ENCODE measurements around the gene TMEM45B.

The TMEM45B gene

DNA sequence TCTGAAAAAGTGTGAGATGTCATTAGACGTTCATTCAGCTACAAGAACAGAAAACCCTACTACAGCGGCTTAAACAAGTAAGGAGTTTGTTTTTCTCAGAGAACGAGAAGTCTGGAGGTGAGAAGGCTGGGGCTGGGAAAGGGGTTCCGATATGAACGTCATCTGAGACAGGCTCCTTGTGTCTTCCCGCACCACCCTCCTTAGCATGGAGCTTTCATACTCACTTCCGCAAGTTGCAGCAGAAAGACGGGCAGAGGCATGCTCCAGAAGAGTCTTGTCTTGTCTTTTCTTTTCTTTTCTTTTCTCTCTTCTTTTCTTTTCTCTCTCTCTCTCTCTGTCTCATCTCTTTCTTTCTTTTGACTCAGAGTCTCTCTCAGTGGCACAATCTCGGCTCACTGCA is 3.6 kb downstream of the TMEM45B start:
- no peak for TF ChIP-seq TAF1 (IDR thresholded peaks at IDR 0.05; ENCODE audit: borderline replicate concordance, insufficient read depth, low read length)
- no peak for TF ChIP-seq SIN3A (IDR thresholded peaks at IDR 0.05; ENCODE audit: borderline replicate concordance, insufficient read depth, low read length)
- no peak for TF ChIP-seq POLR2AphosphoS5 (IDR thresholded peaks at IDR 0.05; ENCODE audit: low read depth, low read length)
- TF ChIP-seq, protein P1, sequence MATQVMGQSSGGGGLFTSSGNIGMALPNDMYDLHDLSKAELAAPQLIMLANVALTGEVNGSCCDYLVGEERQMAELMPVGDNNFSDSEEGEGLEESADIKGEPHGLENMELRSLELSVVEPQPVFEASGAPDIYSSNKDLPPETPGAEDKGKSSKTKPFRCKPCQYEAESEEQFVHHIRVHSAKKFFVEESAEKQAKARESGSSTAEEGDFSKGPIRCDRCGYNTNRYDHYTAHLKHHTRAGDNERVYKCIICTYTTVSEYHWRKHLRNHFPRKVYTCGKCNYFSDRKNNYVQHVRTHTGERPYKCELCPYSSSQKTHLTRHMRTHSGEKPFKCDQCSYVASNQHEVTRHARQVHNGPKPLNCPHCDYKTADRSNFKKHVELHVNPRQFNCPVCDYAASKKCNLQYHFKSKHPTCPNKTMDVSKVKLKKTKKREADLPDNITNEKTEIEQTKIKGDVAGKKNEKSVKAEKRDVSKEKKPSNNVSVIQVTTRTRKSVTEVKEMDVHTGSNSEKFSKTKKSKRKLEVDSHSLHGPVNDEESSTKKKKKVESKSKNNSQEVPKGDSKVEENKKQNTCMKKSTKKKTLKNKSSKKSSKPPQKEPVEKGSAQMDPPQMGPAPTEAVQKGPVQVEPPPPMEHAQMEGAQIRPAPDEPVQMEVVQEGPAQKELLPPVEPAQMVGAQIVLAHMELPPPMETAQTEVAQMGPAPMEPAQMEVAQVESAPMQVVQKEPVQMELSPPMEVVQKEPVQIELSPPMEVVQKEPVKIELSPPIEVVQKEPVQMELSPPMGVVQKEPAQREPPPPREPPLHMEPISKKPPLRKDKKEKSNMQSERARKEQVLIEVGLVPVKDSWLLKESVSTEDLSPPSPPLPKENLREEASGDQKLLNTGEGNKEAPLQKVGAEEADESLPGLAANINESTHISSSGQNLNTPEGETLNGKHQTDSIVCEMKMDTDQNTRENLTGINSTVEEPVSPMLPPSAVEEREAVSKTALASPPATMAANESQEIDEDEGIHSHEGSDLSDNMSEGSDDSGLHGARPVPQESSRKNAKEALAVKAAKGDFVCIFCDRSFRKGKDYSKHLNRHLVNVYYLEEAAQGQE (IDR thresholded peaks at IDR 0.05; ENCODE audit: insufficient read depth in 1 of 2, low read depth in 2 of 2, low read length in 2 of 2): no peak
- no peak for TF ChIP-seq FOXP2 (optimal IDR thresholded peaks at IDR 0.05; ENCODE audit: borderline replicate concordance, extremely low read depth, extremely low read length, insufficient read depth)

GRCh38 chr11:129825380-129825779 is 9.7 kb downstream of the TMEM45B start:
- TF ChIP-seq, protein P1 (IDR thresholded peaks at IDR 0.05; ENCODE audit: insufficient read depth in 1 of 2, low read depth in 2 of 2, low read length in 2 of 2): no peak
- TF ChIP-seq TAF1 (IDR thresholded peaks at IDR 0.05; ENCODE audit: borderline replicate concordance, insufficient read depth, low read length) (no peak), SIN3A (IDR thresholded peaks at IDR 0.05; ENCODE audit: borderline replicate concordance, insufficient read depth, low read length) (no peak), FOXP2 (optimal IDR thresholded peaks at IDR 0.05; ENCODE audit: borderline replicate concordance, extremely low read depth, extremely low read length, insufficient read depth) (no peak), POLR2AphosphoS5 (IDR thresholded peaks at IDR 0.05; ENCODE audit: low read depth, low read length) (no peak)

GRCh38 chr11:129828301-129828836 is 12.7 kb downstream of the TMEM45B start:
- TF ChIP-seq TAF1 (IDR thresholded peaks at IDR 0.05; ENCODE audit: borderline replicate concordance, insufficient read depth, low read length) (no peak), POLR2AphosphoS5 (IDR thresholded peaks at IDR 0.05; ENCODE audit: low read depth, low read length) (no peak), FOXP2 (optimal IDR thresholded peaks at IDR 0.05; ENCODE audit: borderline replicate concordance, extremely low read depth, extremely low read length, insufficient read depth) (no peak), SIN3A (IDR thresholded peaks at IDR 0.05; ENCODE audit: borderline replicate concordance, insufficient read depth, low read length) (no peak)
- TF ChIP-seq, protein P1 (IDR thresholded peaks at IDR 0.05; ENCODE audit: insufficient read depth in 1 of 2, low read depth in 2 of 2, low read length in 2 of 2): no peak

GRCh38 chr11:129836979-129837378 is 21.3 kb downstream of the TMEM45B start:
- TF ChIP-seq TAF1 (IDR thresholded peaks at IDR 0.05; ENCODE audit: borderline replicate concordance, insufficient read depth, low read length) (no peak), FOXP2 (optimal IDR thresholded peaks at IDR 0.05; ENCODE audit: borderline replicate concordance, extremely low read depth, extremely low read length, insufficient read depth) (no peak), POLR2AphosphoS5 (IDR thresholded peaks at IDR 0.05; ENCODE audit: low read depth, low read length) (no peak), SIN3A (IDR thresholded peaks at IDR 0.05; ENCODE audit: borderline replicate concordance, insufficient read depth, low read length) (no peak)
- TF ChIP-seq, protein P1 (IDR thresholded peaks at IDR 0.05; ENCODE audit: insufficient read depth in 1 of 2, low read depth in 2 of 2, low read length in 2 of 2): no peak
